GM19467 (cell line): ENCODE measurements around the gene ARMC6.
"Not testable (repeated sequence)": the region's sequence is repeated elsewhere in the genome, so short reads cannot be mapped to it uniquely, and the experiment has no call there.

Experiments
- ATAC-seq: cut with Tn5 transposase; IDR thresholded peaks from one replicate; pipeline ENCODE4 v1.9.1; 2021; ENCODE audit warnings: mild to moderate bottlenecking, moderate library complexity; ENCODE audit not compliant: unreplicated experiment

Gene ARMC6

DNA sequence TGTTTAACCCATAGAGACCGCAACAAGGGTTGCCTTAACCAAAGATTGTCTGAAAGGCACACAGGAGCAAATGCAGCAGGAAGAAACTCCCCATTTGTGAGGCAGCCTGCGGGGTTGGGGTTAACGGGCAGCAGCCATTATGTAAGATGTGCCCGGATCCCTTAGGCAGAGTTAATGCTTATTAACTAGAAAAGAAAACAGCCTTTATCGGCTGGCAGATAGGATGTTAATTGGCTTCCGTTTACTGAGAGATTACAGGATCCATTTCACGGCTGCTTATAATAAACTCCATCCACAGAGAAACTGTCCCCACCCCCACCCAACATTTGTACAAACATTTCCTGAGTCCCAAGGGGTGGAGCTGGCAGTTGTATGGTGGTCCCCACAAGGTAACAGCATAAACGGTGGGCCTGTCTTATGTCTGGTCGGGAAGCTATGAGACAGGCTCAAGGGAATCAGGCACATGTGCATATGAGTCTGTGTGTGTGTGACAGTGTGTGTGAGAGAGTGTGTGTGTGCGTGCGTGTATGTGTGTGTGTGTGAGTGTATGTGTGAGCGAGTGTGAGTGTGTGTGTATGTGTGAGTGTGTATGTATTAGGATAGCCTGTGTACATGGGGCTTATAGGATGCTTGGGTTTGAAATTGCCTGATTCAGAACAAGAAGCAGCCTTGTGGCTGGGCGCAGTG lies 40.9 kb downstream of the ARMC6 start:
- no peak for ATAC-seq

GRCh38 chr19:19075126-19075525 lies 41.7 kb downstream of the ARMC6 start:
- no peak for ATAC-seq

- ATAC-seq, result no peak
Measured at GRCh38 chr19:19076476-19076875, 43.1 kb downstream of the ARMC6 start.

- ATAC-seq, result no peak
Measured at GRCh38 chr19:19077103-19077502, 43.7 kb downstream of the ARMC6 start.

DNA sequence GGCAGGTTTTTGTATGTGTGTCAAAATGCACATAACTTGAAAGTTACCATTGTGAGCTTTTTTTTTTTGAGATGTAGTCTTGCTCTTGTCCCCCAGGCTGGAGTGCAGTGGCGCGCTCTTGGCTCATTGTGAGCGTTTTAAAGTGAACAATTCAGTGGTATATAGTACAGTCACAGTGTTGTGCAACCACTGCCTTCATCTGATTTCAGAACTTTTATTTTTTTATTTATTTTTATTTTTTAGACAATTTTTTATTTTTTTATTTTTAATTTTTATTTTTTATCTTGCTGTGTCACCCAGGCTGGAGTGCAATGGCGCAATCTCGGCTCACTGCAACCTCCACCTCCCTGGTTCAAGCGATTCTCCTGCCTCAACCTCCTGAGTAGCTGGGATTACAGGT lies 45.4 kb downstream of the ARMC6 start:
- ATAC-seq, result no peak

DNA sequence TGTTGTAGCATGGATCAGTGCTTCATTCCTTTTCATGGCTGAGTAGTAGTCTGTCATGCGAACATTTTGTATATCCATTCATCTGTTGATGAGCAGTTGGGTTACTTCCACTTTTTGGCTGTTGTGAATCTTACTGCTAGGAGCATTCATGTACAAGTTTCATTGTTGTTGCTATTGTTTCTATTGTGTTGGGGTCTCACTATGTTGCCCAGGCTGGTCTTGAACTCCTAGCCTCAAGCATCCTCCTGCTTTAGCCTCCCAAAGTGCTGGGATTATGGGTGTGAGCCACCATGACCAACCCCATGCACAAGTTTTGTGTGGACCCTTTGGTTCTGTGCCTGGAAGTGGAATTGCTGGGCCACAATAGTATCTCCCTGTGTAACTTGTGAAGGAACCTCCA lies 46.2 kb downstream of the ARMC6 start:
- ATAC-seq, result no peak

GRCh38 chr19:19081642-19082151 lies 48.3 kb downstream of the ARMC6 start:
- no peak for ATAC-seq

GRCh38 chr19:19083413-19084178 lies 50.2 kb downstream of the ARMC6 start:
- no peak for ATAC-seq

DNA sequence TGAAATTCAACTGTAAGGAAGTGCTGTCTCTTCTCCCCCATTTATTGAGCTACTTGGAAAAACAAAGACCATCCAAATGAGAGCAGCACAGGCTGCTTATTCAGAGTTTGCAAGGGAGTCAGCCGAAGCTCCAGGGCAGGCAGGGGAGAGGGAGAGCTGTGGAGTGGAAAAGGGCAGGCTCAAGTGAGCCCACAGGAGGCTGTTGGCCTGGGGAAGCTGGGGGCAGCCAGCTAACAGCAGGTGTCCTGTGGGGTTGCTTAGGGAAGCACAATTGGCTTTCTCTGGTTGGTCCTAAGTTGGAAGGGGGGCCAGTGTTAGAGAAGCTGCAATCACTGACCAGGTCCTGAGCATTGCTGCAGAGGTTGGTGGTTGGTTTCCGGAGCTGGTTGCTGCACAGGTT lies 54.3 kb downstream of the ARMC6 start:
- no peak for ATAC-seq

DNA sequence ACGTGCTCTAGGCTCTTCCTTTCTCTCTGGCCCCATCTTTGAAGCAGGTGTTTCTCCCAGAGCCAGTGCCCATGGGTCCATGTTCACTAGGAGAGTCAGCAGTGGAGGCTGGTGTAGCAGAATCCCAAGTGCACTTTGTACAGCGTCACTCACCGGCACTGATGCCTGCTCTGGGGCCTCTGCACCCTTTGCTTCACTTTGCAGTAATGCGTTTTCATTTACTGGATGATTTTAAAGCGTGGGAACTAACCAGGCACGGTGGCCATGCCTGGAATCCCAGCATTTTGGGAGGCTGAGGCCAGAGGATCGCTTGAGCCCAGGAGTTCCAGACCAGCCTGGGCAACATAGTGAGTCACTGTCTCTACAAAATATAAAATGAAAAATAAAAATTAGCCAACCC lies 61.1 kb downstream of the ARMC6 start:
- ATAC-seq, result no peak

DNA sequence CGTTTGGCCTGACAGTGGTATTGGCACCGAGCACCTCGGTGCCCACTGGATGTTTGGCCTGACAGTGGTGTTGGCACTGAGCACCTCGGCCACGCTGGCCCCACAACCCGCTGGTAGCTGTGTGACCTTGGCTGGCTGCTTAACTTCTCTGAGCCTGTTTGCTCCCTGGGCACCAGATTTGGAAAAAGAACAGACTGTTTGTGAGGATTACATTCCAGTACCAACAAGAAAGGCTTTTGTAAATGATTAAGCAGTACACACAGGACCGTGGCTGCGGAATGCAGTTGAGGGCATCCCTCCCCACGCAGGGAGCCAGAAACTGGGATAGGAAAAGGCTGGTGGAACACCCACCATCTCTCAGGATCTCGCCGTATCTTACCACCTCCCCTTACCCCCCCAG lies 62.3 kb downstream of the ARMC6 start:
- no peak for ATAC-seq

DNA sequence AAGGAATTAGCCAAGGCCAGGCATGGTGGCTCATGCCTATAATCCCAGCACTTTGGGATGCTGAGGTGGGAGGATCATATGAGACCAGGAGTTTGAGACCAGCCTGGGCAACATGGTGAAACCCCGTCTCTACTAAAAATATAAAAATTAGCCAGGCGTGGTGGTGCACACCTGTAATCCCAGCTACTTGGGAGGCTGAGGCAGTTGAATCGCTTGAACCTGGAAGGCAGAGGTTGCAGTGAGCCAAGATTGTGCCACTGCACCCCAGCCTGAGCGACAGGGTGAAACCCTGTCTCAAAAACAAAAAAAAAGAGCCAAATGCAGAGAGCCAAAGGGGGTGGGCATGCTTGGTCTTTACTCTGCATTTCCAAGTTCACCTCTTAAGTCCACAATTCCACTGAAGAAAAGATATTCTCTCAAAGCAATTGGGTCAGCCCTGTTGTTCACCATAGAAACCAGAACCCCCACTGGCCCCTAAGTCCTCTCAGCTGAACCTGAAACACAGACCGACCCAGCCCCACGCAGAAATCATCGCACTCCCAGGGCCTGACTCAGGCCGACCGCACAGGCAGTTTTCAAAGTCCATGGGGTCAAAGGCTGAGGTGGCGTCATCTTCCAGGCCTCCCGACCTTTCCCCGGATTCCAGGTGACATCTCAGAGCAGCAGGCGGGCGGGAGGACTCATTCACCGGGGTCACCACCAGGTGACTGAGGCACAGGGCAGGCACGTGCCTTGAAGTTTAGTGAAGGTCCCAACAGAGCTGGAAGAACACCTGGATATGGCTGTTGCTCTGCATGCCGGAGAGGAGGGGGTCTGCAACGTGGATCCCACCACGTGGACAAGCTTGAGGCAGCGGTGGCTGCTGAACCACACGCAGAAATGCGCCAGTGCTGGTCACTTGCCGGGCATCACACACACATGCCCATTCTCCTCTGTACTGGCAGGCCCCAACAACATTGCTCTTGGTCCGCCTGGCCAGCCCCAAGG lies 63.5 kb downstream of the ARMC6 start:
- ATAC-seq, result no peak

DNA sequence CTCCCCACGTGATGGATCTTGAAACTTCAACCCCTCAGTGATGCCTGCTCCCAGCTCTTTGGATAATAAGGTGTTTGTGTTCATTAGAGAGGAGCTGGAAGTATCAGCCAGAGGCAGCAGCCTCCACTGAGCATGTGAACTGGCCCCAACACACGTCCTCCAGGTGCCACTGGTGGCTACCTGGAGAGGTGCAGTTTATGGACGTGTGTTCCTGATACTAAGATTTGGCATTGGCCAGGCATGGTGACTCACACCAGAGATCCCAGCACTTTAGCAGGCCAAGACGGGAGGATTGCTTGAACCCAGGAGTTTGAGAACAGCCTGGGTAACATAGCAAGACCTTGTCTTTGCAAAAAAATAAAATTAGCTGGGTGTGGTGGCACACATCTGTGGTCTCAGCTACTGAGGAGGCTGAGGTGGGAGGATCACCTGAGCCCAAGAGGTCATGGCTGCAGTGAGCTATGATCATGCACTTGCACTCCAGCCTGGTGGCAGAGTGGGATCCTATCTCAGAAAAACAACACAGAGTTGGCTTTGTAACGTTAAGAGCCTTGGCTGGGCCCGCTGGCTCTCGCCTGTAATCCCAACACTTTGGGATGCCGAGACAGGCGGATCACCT lies 64.8 kb downstream of the ARMC6 start:
- ATAC-seq, result no peak

DNA sequence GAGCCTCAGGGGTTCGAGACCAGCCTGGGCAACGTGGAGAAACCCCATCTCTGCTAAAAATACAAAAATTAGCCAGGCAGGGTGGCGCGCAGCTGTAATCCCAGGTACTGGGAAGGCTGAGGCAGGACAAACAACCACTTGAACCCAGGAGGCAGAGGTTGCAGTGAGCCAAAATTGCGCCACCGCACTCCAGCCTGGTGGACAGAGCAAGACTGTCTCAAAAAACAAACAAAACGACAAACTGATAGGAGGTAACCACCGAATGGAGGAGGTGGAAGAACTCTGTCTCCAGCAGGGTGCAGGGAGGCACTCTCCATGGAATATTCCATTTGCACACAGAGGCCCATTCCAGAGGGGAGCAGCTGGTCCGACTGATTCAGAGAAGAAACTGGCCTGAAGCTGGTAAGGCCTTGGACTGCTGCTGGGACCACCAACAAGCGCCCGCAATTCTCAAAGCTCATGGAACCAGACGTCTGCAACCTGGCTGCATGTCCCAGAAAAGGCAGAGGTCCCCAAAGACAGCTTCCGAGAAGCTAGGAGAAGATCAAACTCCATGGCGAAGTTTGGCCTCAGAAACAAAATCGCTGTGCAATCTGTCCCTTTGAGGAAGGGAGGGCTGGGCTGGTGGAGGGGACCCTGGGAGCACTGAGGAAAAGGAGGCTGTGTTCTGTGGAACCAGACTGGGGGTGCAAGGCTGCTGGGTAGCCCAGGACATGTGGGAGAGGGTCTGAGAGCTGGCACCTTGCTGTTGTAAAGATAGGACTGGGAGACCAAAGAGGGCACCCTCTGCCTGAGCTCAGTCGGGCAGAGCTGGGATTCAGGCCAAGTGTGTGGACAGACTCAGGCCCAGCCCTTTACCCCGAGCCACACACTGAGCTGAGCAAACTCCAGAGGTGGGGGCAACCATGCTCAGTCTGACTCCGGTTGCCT lies 65.6 kb downstream of the ARMC6 start:
- ATAC-seq, result no peak

GRCh38 chr19:19101540-19101939 lies 68.1 kb downstream of the ARMC6 start:
- ATAC-seq, result no peak

- not testable (repeated sequence) for ATAC-seq
Measured at GRCh38 chr19:19102566-19102965, 69.2 kb downstream of the ARMC6 start.

- no peak for ATAC-seq
Measured at GRCh38 chr19:19103167-19103566, 69.8 kb downstream of the ARMC6 start.

GRCh38 chr19:19105365-19106055 lies 72.1 kb downstream of the ARMC6 start:
- no peak for ATAC-seq

DNA sequence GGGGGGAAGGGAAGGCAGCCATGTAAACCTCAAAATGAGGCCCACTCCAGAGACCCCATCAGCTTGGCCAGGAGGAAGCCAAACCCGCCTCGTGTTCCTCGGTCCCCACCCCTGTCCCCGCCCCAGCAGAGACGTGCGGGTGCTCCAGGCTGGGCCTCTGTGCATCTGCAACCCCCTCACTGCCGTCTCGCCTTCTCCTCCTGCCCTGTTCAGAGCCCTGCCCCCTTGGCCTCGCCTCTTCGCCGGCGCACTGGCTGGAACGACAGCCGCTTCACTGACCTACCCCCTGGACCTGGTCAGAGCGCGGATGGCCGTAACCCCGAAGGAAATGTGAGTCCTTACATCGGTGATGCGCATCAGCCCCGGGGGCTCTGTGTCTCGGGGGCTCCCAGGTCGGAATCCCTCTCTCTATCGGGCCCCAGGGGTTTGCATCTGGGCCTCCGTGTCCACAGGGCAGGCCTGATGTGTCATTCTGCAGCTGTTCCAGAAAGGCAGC lies 72.7 kb downstream of the ARMC6 start:
- ATAC-seq, result no peak
